ENCODE measurements around the gene BICDL2.

BICDL2 gene

GRCh38 chr16:3017344-3017743 lies 19.4 kb downstream of the BICDL2 start:
- ATAC-seq = no peak
- no peak for TF ChIP-seq ZFP30 (CRISPR knock-in tag; IDR thresholded peaks at IDR 0.05)
- TF ChIP-seq CSDC2 (CRISPR knock-in tag; IDR thresholded peaks at IDR 0.05) = no peak
- no peak for TF ChIP-seq ZNF565 (CRISPR knock-in tag; conservative IDR thresholded peaks at IDR 0.05; ENCODE audit: low read depth)
- TF ChIP-seq SNAI2 (CRISPR knock-in tag; IDR thresholded peaks at IDR 0.05) = no peak
- TF ChIP-seq ESRRG (CRISPR knock-in tag; IDR thresholded peaks at IDR 0.05) = no peak
- no peak for TF ChIP-seq BACH2 (CRISPR knock-in tag; IDR thresholded peaks at IDR 0.05; ENCODE audit: borderline replicate concordance)
- no peak for TF ChIP-seq TCF4 (CRISPR knock-in tag; IDR thresholded peaks at IDR 0.05; ENCODE audit: borderline replicate concordance)
- no peak for TF ChIP-seq ARNTL (CRISPR knock-in tag; IDR thresholded peaks at IDR 0.05; ENCODE audit: borderline replicate concordance, low read depth)
- TF ChIP-seq PPARA (CRISPR knock-in tag; IDR thresholded peaks at IDR 0.05; ENCODE audit: borderline replicate concordance) = no peak
- no peak for TF ChIP-seq ZC3H10 (CRISPR knock-in tag; IDR thresholded peaks at IDR 0.05)
- TF ChIP-seq, protein P1, sequence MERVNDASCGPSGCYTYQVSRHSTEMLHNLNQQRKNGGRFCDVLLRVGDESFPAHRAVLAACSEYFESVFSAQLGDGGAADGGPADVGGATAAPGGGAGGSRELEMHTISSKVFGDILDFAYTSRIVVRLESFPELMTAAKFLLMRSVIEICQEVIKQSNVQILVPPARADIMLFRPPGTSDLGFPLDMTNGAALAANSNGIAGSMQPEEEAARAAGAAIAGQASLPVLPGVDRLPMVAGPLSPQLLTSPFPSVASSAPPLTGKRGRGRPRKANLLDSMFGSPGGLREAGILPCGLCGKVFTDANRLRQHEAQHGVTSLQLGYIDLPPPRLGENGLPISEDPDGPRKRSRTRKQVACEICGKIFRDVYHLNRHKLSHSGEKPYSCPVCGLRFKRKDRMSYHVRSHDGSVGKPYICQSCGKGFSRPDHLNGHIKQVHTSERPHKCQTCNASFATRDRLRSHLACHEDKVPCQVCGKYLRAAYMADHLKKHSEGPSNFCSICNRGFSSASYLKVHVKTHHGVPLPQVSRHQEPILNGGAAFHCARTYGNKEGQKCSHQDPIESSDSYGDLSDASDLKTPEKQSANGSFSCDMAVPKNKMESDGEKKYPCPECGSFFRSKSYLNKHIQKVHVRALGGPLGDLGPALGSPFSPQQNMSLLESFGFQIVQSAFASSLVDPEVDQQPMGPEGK (CRISPR knock-in tag; IDR thresholded peaks at IDR 0.05; ENCODE audit: borderline replicate concordance) = no peak
- no peak for TF ChIP-seq CSRNP3 (CRISPR knock-in tag; IDR thresholded peaks at IDR 0.05)
- TF ChIP-seq ISL1 (CRISPR knock-in tag; IDR thresholded peaks at IDR 0.05) = no peak
- TF ChIP-seq RARB (CRISPR knock-in tag; IDR thresholded peaks at IDR 0.05) = no peak
- no peak for TF ChIP-seq ZFP3 (CRISPR knock-in tag; IDR thresholded peaks at IDR 0.05)

DNA sequence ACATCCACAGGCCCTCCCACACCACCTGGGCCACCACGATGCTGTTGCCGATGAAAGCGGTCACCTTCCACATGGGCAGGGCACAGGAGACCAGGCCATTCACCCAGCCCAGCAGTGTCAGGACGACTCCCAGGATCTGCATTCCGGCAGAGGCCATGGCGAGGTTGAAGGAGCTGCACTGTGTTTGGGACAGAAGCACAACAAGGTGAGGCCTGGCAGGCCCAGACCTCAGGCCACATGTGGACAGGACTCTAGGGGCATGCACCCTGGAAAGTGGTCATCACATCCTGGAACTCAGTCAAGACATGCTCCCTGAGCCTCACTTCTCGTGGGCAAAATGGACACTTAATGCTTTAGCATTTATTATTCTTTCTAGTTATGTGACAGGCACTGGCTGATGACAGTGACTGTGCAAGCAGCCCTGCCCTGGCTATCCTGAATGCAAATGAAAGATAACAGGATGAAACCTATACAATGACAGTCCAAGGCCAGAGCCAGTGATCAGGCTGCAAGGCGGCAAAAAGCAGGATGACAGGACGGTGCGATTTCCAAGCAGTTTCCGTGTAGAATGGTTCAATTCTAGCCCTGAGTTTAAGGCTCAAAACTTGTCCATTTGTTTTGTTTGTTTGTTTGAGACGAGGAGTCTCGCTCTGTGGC lies 20.8 kb downstream of the BICDL2 start:
- no peak for ATAC-seq

More for the DNA sequence above, 20.8 kb downstream of the BICDL2 start:
- TF ChIP-seq BACH2 (CRISPR knock-in tag; IDR thresholded peaks at IDR 0.05; ENCODE audit: borderline replicate concordance) (no peak), ARNTL (CRISPR knock-in tag; IDR thresholded peaks at IDR 0.05; ENCODE audit: borderline replicate concordance, low read depth) (no peak), ZC3H10 (CRISPR knock-in tag; IDR thresholded peaks at IDR 0.05) (no peak), ZNF565 (CRISPR knock-in tag; conservative IDR thresholded peaks at IDR 0.05; ENCODE audit: low read depth) (no peak), CSDC2 (CRISPR knock-in tag; IDR thresholded peaks at IDR 0.05) (no peak), ESRRG (CRISPR knock-in tag; IDR thresholded peaks at IDR 0.05) (no peak), TCF4 (CRISPR knock-in tag; IDR thresholded peaks at IDR 0.05; ENCODE audit: borderline replicate concordance) (no peak), ZNF70 (CRISPR knock-in tag; IDR thresholded peaks at IDR 0.05) (no peak), GLIS3 (CRISPR knock-in tag; IDR thresholded peaks at IDR 0.05) (no peak), SNAI2 (CRISPR knock-in tag; IDR thresholded peaks at IDR 0.05) (no peak), ZFP30 (CRISPR knock-in tag; IDR thresholded peaks at IDR 0.05) (no peak), TOX (CRISPR knock-in tag; IDR thresholded peaks at IDR 0.05; ENCODE audit: borderline replicate concordance) (no peak), PPARA (CRISPR knock-in tag; IDR thresholded peaks at IDR 0.05; ENCODE audit: borderline replicate concordance) (no peak), POU6F1 (CRISPR knock-in tag; IDR thresholded peaks at IDR 0.05; ENCODE audit: borderline replicate concordance, low read depth) (no peak), ZFP3 (CRISPR knock-in tag; IDR thresholded peaks at IDR 0.05) (no peak)
- TF ChIP-seq, protein P2, sequence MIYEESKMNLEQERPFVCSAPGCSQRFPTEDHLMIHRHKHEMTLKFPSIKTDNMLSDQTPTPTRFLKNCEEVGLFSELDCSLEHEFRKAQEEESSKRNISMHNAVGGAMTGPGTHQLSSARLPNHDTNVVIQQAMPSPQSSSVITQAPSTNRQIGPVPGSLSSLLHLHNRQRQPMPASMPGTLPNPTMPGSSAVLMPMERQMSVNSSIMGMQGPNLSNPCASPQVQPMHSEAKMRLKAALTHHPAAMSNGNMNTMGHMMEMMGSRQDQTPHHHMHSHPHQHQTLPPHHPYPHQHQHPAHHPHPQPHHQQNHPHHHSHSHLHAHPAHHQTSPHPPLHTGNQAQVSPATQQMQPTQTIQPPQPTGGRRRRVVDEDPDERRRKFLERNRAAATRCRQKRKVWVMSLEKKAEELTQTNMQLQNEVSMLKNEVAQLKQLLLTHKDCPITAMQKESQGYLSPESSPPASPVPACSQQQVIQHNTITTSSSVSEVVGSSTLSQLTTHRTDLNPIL (CRISPR knock-in tag; IDR thresholded peaks at IDR 0.05; ENCODE audit: low read depth) = no peak
- TF ChIP-seq, protein P1 (CRISPR knock-in tag; IDR thresholded peaks at IDR 0.05; ENCODE audit: borderline replicate concordance) = no peak

Data from SK-N-SH treated with all-trans-retinoic acid at 6 μM for 48 hours (cell line).